Testis (tissue), 2 donors: ENCODE data around the gene EVC2.

Experiments
- POLR2A ChIP-seq: fragments of 450-650 bp; IDR thresholded peaks from one replicate; pipeline ENCODE4 v1.6.1; 2017; ENCODE audit warnings: antibody characterized with exemption, mild to moderate bottlenecking, moderate library complexity
- TF ChIP-seq, protein P1 (sequence below), 3 experiments: fragments of 450-650 bp in 2 of 3; fragments of 200-600 bp in 1 of 3; sonication (generic) in 1 of 3; IDR thresholded peaks; one replicate each; pipeline ENCODE4 v1.5.1; 2016 to 2019; ENCODE audit warnings: antibody characterized with exemption in 3 of 3, mild to moderate bottlenecking in 2 of 3, moderate library complexity in 1 of 3

- TF ChIP-seq POLR2A, result no peak
- TF ChIP-seq, protein P1, sequence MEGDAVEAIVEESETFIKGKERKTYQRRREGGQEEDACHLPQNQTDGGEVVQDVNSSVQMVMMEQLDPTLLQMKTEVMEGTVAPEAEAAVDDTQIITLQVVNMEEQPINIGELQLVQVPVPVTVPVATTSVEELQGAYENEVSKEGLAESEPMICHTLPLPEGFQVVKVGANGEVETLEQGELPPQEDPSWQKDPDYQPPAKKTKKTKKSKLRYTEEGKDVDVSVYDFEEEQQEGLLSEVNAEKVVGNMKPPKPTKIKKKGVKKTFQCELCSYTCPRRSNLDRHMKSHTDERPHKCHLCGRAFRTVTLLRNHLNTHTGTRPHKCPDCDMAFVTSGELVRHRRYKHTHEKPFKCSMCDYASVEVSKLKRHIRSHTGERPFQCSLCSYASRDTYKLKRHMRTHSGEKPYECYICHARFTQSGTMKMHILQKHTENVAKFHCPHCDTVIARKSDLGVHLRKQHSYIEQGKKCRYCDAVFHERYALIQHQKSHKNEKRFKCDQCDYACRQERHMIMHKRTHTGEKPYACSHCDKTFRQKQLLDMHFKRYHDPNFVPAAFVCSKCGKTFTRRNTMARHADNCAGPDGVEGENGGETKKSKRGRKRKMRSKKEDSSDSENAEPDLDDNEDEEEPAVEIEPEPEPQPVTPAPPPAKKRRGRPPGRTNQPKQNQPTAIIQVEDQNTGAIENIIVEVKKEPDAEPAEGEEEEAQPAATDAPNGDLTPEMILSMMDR (IDR thresholded peaks at IDR 0.05), result no peak
Observed at GRCh38 chr4:5654791-5655190, 53.6 kb downstream of the EVC2 start.
